Gastroesophageal sphincter (tissue), 4 donors: Measurements from ENCODE around the gene DCP2. TPM values are rescaled to one million over a fixed set of nuclear protein-coding genes. Genes with fewer than 3 reads are reported as not detected.

Experiments used
- ATAC-seq: fragments of 150-250 bp; one replicate; pipeline ENCODE4 v1.9.1; 2016; ENCODE audit warnings: mild to moderate bottlenecking, moderate library complexity
- H3K27ac ChIP-seq, 4 donors: fragments of 200-600 bp; sonication (generic) in 3 of 4; 1 replicate in 3 of 4; 2 replicates in 1 of 4; pipeline ENCODE4 v1.5.1; 2016 to 2019
- H3K27me3 ChIP-seq: fragments of 200-600 bp; sonication (generic); one replicate; pipeline ENCODE4 v1.5.1; 2019
- H3K36me3 ChIP-seq, 2 donors: fragments of 200-600 bp; sonication (generic); one replicate each; pipeline ENCODE4 v1.5.1; 2019; ENCODE audit warnings: control low read depth in 1 of 2
- H3K4me1 ChIP-seq, 3 donors: fragments of 200-600 bp; sonication (generic); 1 replicate in 2 of 3; 2 replicates in 1 of 3; pipeline ENCODE4 v1.5.1; 2016 to 2019; ENCODE audit warnings: control low read depth in 2 of 3
- H3K4me3 ChIP-seq, 2 donors: fragments of 200-600 bp; sonication (generic); one replicate each; pipeline ENCODE4 v1.5.1; 2019; ENCODE audit warnings: mild to moderate bottlenecking in 1 of 2, moderate library complexity in 1 of 2
- H3K9me3 ChIP-seq, 3 donors: fragments of 200-600 bp; sonication (generic); one replicate each; pipeline ENCODE4 v1.5.1; 2017 to 2019; ENCODE audit warnings: control low read depth in 2 of 3
- CTCF ChIP-seq, 4 experiments: fragments of 200-600 bp in 2 of 4; fragments of 450-650 bp in 2 of 4; sonication (generic) in 1 of 4; IDR thresholded peaks; one replicate each; pipeline ENCODE4 v1.5.1; 2017 to 2019; ENCODE audit warnings: antibody characterized with exemption in 4 of 4, mild to moderate bottlenecking in 2 of 4, moderate library complexity in 2 of 4
- EP300 ChIP-seq: sonication (generic); formaldehyde crosslinking; IDR thresholded peaks from one replicate; pipeline ENCODE4 v1.6.1; 2017; ENCODE audit warnings: antibody characterized with exemption, mild to moderate bottlenecking
- POLR2A ChIP-seq, 2 donors: fragments of 450-650 bp; IDR thresholded peaks; one replicate each; pipeline ENCODE4 v1.6.1; 2017; ENCODE audit warnings: antibody characterized with exemption in 2 of 2, mild to moderate bottlenecking in 2 of 2, moderate library complexity in 1 of 2
- POLR2AphosphoS5 ChIP-seq: sonication (generic); formaldehyde crosslinking; IDR thresholded peaks from one replicate; pipeline ENCODE4 v1.6.1; 2017; ENCODE audit warnings: antibody characterized with exemption
- WGBS, 2 donors: methylation state at CpG; one replicate each; pipeline ENCODE4 v1.1.5; 2018; ENCODE audit warnings: low coverage in 1 of 2; 5-methylcytosine and 5-hydroxymethylcytosine counted together
- total RNA-seq, 4 donors: library from RNA; depleted of rRNA; stranded (reverse); fragments of >200 nt; gene quantifications; one replicate each; pipeline ENCODE4 v1.1.0, GENCODE V29; 2016

The DCP2 gene
- total RNA-seq = 10 to 100 TPM; 13.2 to 37.6 (median 24.9) TPM

GRCh38 chr5:112976432-112977309 lies at the start of gene DCP2:
Gene DCP2 (plus strand): TSS chr5:112976798. CDS start chr5:112976934, 136 bp downstream.
- H3K36me3 ChIP-seq = no peaks in the 10 kb centered on the region
- peaks cover 0 to 44% (median 7%) of the 10 kb centered on the region in 3 donors for H3K4me1 ChIP-seq
- TF ChIP-seq POLR2A (IDR thresholded peaks at IDR 0.05) (peak; percentile 58 to 78), CTCF (IDR thresholded peaks at IDR 0.05) (no peak), EP300 (no peak), POLR2AphosphoS5 (peak; percentile 65)
- WGBS, 2 donors = 1% methylated on average over 29 to 38 of the region's 75 CpGs
- no peaks in the 10 kb centered on the region for H3K27me3 ChIP-seq
- H3K4me3 ChIP-seq = peak within 1 kb of the TSS; percentile 62 to 97
- H3K9me3 ChIP-seq = no peaks in the 10 kb centered on the region
- ATAC-seq = peak; percentile 100
- H3K27ac ChIP-seq = peak within 1 kb of the TSS; percentile 36 to 94 (median 88)

- no peak overlapping the region for H3K4me3 ChIP-seq
- 87 to 100% methylated on average over 3 to 4 of the region's 4 CpGs for WGBS, 2 donors
- H3K36me3 ChIP-seq = no peaks in the 10 kb centered on the region
- ATAC-seq = no peak
- TF ChIP-seq POLR2AphosphoS5 (no peak), CTCF (IDR thresholded peaks at IDR 0.05) (no peak)
- no peak overlapping the region for H3K27ac ChIP-seq
- no peaks in the 10 kb centered on the region for H3K4me1 ChIP-seq
- no peaks in the 10 kb centered on the region for H3K9me3 ChIP-seq
- H3K27me3 ChIP-seq = no peaks in the 10 kb centered on the region
These were observed 47.1 kb upstream of the DCP2 start for GRCh38 chr5:112929336-112930081.

GRCh38 chr5:112930082-112930344 lies 46.6 kb upstream of the DCP2 start:
- no peaks in the 10 kb centered on the region for H3K36me3 ChIP-seq
- no peak for ATAC-seq
- no peaks in the 10 kb centered on the region for H3K27me3 ChIP-seq
- no peak overlapping the region for H3K4me3 ChIP-seq
- no peaks in the 10 kb centered on the region for H3K9me3 ChIP-seq
- no CpG with 5 or more reads among the region's 1 CpG for WGBS, 2 donors
- no peak for TF ChIP-seq POLR2A (IDR thresholded peaks at IDR 0.05)
- no peak for TF ChIP-seq CTCF (IDR thresholded peaks at IDR 0.05)
- no peak for TF ChIP-seq EP300
- TF ChIP-seq POLR2AphosphoS5 = no peak
- H3K27ac ChIP-seq = no peak overlapping the region
- no peaks in the 10 kb centered on the region for H3K4me1 ChIP-seq

GRCh38 chr5:112931473-112931872 lies 45.1 kb upstream of the DCP2 start:
- Histone ChIP-seq H3K36me3 (no peaks in the 10 kb centered on the region), H3K27me3 (no peaks in the 10 kb centered on the region), H3K4me3 (no peak overlapping the region), H3K9me3 (no peaks in the 10 kb centered on the region), H3K27ac (no peak overlapping the region), H3K4me1 (no peaks in the 10 kb centered on the region)
- ATAC-seq = no peak
- TF ChIP-seq POLR2AphosphoS5 = no peak
- TF ChIP-seq CTCF (IDR thresholded peaks at IDR 0.05) = no peak
- no peak for TF ChIP-seq POLR2A (IDR thresholded peaks at IDR 0.05)
- TF ChIP-seq EP300 = no peak
- 38 to 45% methylated on average over 2 of the region's 2 CpGs for WGBS, 2 donors
